Activated naive CD8-positive, alpha-beta T cell (primary cell): ENCODE measurements around the gene TOX4.
"Not testable (repeated sequence)": the region's sequence is repeated elsewhere in the genome, so short reads cannot be mapped to it uniquely, and the experiment has no call there.

Source experiments
- H3K27ac Mint-ChIP-seq: one replicate; pipeline ENCODE4 v1.8.0; 2021; ENCODE audit warnings: mixed read lengths
- H3K27me3 Mint-ChIP-seq: one replicate; pipeline ENCODE4 v1.8.0; 2021; ENCODE audit warnings: mixed read lengths
- H3K36me3 Mint-ChIP-seq: one replicate; pipeline ENCODE4 v1.8.0; 2021; ENCODE audit warnings: mixed read lengths
- H3K4me1 Mint-ChIP-seq: one replicate; pipeline ENCODE4 v1.8.0; 2021; ENCODE audit warnings: low read depth, mixed read lengths
- H3K4me3 Mint-ChIP-seq: one replicate; pipeline ENCODE4 v1.8.0; 2021; ENCODE audit warnings: mild to moderate bottlenecking, mixed read lengths
- H3K9me3 Mint-ChIP-seq: one replicate; pipeline ENCODE4 v1.8.0; 2021; ENCODE audit warnings: low read depth, mixed read lengths

Gene TOX4

GRCh38 chr14:21476925-21477681, at the start of gene TOX4, which contains the start of gene RAB2B:
TSS of gene TOX4 (plus strand) at chr14:21477195. CDS start at chr14:21477279, 84 bp downstream.
TSS of gene RAB2B (minus strand) at chr14:21476959. CDS start at chr14:21476872, 87 bp downstream.
- peaks cover 7% of the 10 kb centered on the region for H3K36me3 Mint-ChIP-seq
- H3K4me1 Mint-ChIP-seq = peaks cover 42% of the 10 kb centered on the region
- peak within 1 kb of the TSS; percentile 99 for H3K27ac Mint-ChIP-seq
- H3K9me3 Mint-ChIP-seq = no peaks in the 10 kb centered on the region
- peak within 1 kb of the TSS; percentile 100 for H3K4me3 Mint-ChIP-seq
- no peaks in the 10 kb centered on the region for H3K27me3 Mint-ChIP-seq

- no peak overlapping the region for H3K27ac Mint-ChIP-seq
- H3K36me3 Mint-ChIP-seq = peaks cover 5% of the 10 kb centered on the region
- H3K27me3 Mint-ChIP-seq = no peaks in the 10 kb centered on the region
- H3K4me1 Mint-ChIP-seq = peaks cover 18% of the 10 kb centered on the region
- H3K4me3 Mint-ChIP-seq = no peak overlapping the region
- no peaks in the 10 kb centered on the region for H3K9me3 Mint-ChIP-seq
Observed at GRCh38 chr14:21428930-21429329, 48.1 kb upstream of the TOX4 start.

GRCh38 chr14:21431126-21431525, 45.9 kb upstream of the TOX4 start:
- peaks cover 5% of the 10 kb centered on the region for H3K36me3 Mint-ChIP-seq

GRCh38 chr14:21436567-21437062, 40.4 kb upstream of the TOX4 start:
- Mint-ChIP-seq H3K4me3 (peak overlapping the region; percentile 96), H3K36me3 (peaks cover 2% of the 10 kb centered on the region), H3K27ac (peak overlapping the region; percentile 67), H3K27me3 (no peaks in the 10 kb centered on the region), H3K4me1 (peaks cover 65% of the 10 kb centered on the region), H3K9me3 (no peaks in the 10 kb centered on the region)

More at GRCh38 chr14:21431126-21431525, 45.9 kb upstream of the TOX4 start:
- Mint-ChIP-seq H3K4me1 (peaks cover 37% of the 10 kb centered on the region), H3K27ac (no peak overlapping the region), H3K4me3 (no peak overlapping the region), H3K27me3 (no peaks in the 10 kb centered on the region), H3K9me3 (no peaks in the 10 kb centered on the region)

GRCh38 chr14:21437063-21437901, 39.7 kb upstream of the TOX4 start:
- H3K27ac Mint-ChIP-seq = peak overlapping the region; percentile 67
- peak overlapping the region; percentile 96 for H3K4me3 Mint-ChIP-seq
- H3K9me3 Mint-ChIP-seq = no peaks in the 10 kb centered on the region
- peaks cover 2% of the 10 kb centered on the region for H3K36me3 Mint-ChIP-seq
- peaks cover 67% of the 10 kb centered on the region for H3K4me1 Mint-ChIP-seq
- H3K27me3 Mint-ChIP-seq = no peaks in the 10 kb centered on the region

- H3K9me3 Mint-ChIP-seq = no peaks in the 10 kb centered on the region
- H3K27me3 Mint-ChIP-seq = no peaks in the 10 kb centered on the region
- H3K36me3 Mint-ChIP-seq = peaks cover 2% of the 10 kb centered on the region
- H3K4me1 Mint-ChIP-seq = peaks cover 50% of the 10 kb centered on the region
- no peak overlapping the region for H3K4me3 Mint-ChIP-seq
- peak overlapping the region; percentile 80 for H3K27ac Mint-ChIP-seq
Observed at GRCh38 chr14:21440859-21441258, 36.1 kb upstream of the TOX4 start.

GRCh38 chr14:21442657-21443056, 34.3 kb upstream of the TOX4 start:
- not testable (repeated sequence) for H3K27ac Mint-ChIP-seq, H3K36me3 Mint-ChIP-seq, H3K4me3 Mint-ChIP-seq, H3K9me3 Mint-ChIP-seq, H3K27me3 Mint-ChIP-seq
- H3K4me1 Mint-ChIP-seq = peaks cover 46% of the 10 kb centered on the region

- Mint-ChIP-seq H3K27me3 (no peaks in the 10 kb centered on the region), H3K4me3 (peak overlapping the region; percentile 69), H3K36me3 (peaks cover 8% of the 10 kb centered on the region), H3K4me1 (peaks cover 67% of the 10 kb centered on the region), H3K9me3 (no peaks in the 10 kb centered on the region), H3K27ac (peak overlapping the region; percentile 88)
Observed at GRCh38 chr14:21449899-21450216, 27.1 kb upstream of the TOX4 start.

- H3K27me3 Mint-ChIP-seq = no peaks in the 10 kb centered on the region
- H3K9me3 Mint-ChIP-seq = no peaks in the 10 kb centered on the region
- peak overlapping the region; percentile 96 for H3K27ac Mint-ChIP-seq
- H3K4me3 Mint-ChIP-seq = peak overlapping the region; percentile 95
- H3K4me1 Mint-ChIP-seq = peaks cover 49% of the 10 kb centered on the region
- peaks cover 11% of the 10 kb centered on the region for H3K36me3 Mint-ChIP-seq
Observed at GRCh38 chr14:21454843-21455544, 22.0 kb upstream of the TOX4 start.

- peak overlapping the region; percentile 95 for H3K4me3 Mint-ChIP-seq
- peak overlapping the region; percentile 96 for H3K27ac Mint-ChIP-seq
- peaks cover 43% of the 10 kb centered on the region for H3K4me1 Mint-ChIP-seq
- H3K36me3 Mint-ChIP-seq = peaks cover 8% of the 10 kb centered on the region
- no peaks in the 10 kb centered on the region for H3K27me3 Mint-ChIP-seq
- no peaks in the 10 kb centered on the region for H3K9me3 Mint-ChIP-seq
Observed at GRCh38 chr14:21455592-21455911, 21.4 kb upstream of the TOX4 start.

- Mint-ChIP-seq H3K9me3 (no peaks in the 10 kb centered on the region), H3K27me3 (no peaks in the 10 kb centered on the region), H3K27ac (peak within 1 kb of the TSS; percentile 96), H3K4me3 (peak within 1 kb of the TSS; percentile 95), H3K36me3 (peaks cover 8% of the 10 kb centered on the region), H3K4me1 (peaks cover 39% of the 10 kb centered on the region)
Observed at GRCh38 chr14:21455912-21456667, 20.9 kb upstream of the TOX4 start, which contains the start of gene CHD8. TSS of gene CHD8 (minus strand) at chr14:21456123. CDS start at chr14:21431643, 24,480 bp downstream.

- Mint-ChIP-seq H3K4me3 (no peak overlapping the region), H3K27ac (no peak overlapping the region), H3K9me3 (no peaks in the 10 kb centered on the region), H3K36me3 (peaks cover 5% of the 10 kb centered on the region), H3K27me3 (no peaks in the 10 kb centered on the region), H3K4me1 (peaks cover 2% of the 10 kb centered on the region)
Observed at GRCh38 chr14:21467616-21468015, 9.4 kb upstream of the TOX4 start.

GRCh38 chr14:21475767-21476522, 1.1 kb upstream of the TOX4 start:
- Mint-ChIP-seq H3K4me3 (peak overlapping the region; percentile 100), H3K36me3 (peaks cover 8% of the 10 kb centered on the region), H3K27ac (peak overlapping the region; percentile 99), H3K9me3 (no peaks in the 10 kb centered on the region), H3K27me3 (no peaks in the 10 kb centered on the region), H3K4me1 (peaks cover 41% of the 10 kb centered on the region)
